ENCODE results near the gene VIPR1.
"Not testable (repeated sequence)": the region's sequence is repeated elsewhere in the genome, so short reads cannot be mapped to it uniquely, and the experiment has no call there.

Gene VIPR1

GRCh38 chr3:42535981-42536784 lies 33.7 kb downstream of the VIPR1 start:
- peak in 1 of 14 donors; percentile 5 for DNase-seq

GRCh38 chr3:42537350-42537749 lies 34.9 kb downstream of the VIPR1 start:
- no peak for DNase-seq

- peak in 3 of 14 donors; percentile 6 to 22 (median 18) for DNase-seq
Measured at GRCh38 chr3:42539871-42540714, 37.6 kb downstream of the VIPR1 start.

- DNase-seq: no peak
Measured at GRCh38 chr3:42541079-42541478, 38.6 kb downstream of the VIPR1 start.

GRCh38 chr3:42544492-42545283 lies 42.2 kb downstream of the VIPR1 start:
- peak in 4 of 14 donors; percentile 3 to 18 (median 8) for DNase-seq

GRCh38 chr3:42545284-42545900 lies 42.9 kb downstream of the VIPR1 start:
- no peak for DNase-seq

GRCh38 chr3:42546691-42547213 lies 44.3 kb downstream of the VIPR1 start:
- no peak for DNase-seq

- DNase-seq: peak in 10 of 14 donors; percentile 7 to 67 (median 28)
Measured at GRCh38 chr3:42547401-42547945, 45.0 kb downstream of the VIPR1 start.

- DNase-seq: no peak
Measured at GRCh38 chr3:42549131-42549530, 46.7 kb downstream of the VIPR1 start.

- DNase-seq: no peak
Measured at GRCh38 chr3:42550250-42550649, 47.8 kb downstream of the VIPR1 start.

GRCh38 chr3:42552830-42553229 lies 50.4 kb downstream of the VIPR1 start:
- no peak for DNase-seq

- DNase-seq: peak in 3 of 14 donors; percentile 19 to 98 (median 35)
Measured at GRCh38 chr3:42556089-42556632, 53.7 kb downstream of the VIPR1 start.

GRCh38 chr3:42556817-42557216 lies 54.4 kb downstream of the VIPR1 start:
- DNase-seq: not testable (repeated sequence)

GRCh38 chr3:42557854-42558253 lies 55.4 kb downstream of the VIPR1 start:
- DNase-seq: peak in 1 of 14 donors; percentile 83

- DNase-seq: no peak
Measured at GRCh38 chr3:42562047-42562907, 59.8 kb downstream of the VIPR1 start.

- peak in 1 of 14 donors; percentile 86 for DNase-seq
Measured at GRCh38 chr3:42569593-42570142, 67.2 kb downstream of the VIPR1 start.

GRCh38 chr3:42572278-42572677 lies 69.8 kb downstream of the VIPR1 start:
- DNase-seq: peak in 4 of 14 donors; percentile 4 to 20 (median 11)

- no peak for DNase-seq
Measured at GRCh38 chr3:42575137-42575741, 72.8 kb downstream of the VIPR1 start.

- no peak for DNase-seq
Measured at GRCh38 chr3:42578054-42578453, 75.6 kb downstream of the VIPR1 start.

All from C1 segment of cervical spinal cord (tissue), 14 donors.